Measurements from ENCODE around the gene ATP6V1G3.
"Not testable (repeated sequence)": the region's sequence is repeated elsewhere in the genome, so short reads cannot be mapped to it uniquely, and the experiment has no call there.

The ATP6V1G3 gene

DNA sequence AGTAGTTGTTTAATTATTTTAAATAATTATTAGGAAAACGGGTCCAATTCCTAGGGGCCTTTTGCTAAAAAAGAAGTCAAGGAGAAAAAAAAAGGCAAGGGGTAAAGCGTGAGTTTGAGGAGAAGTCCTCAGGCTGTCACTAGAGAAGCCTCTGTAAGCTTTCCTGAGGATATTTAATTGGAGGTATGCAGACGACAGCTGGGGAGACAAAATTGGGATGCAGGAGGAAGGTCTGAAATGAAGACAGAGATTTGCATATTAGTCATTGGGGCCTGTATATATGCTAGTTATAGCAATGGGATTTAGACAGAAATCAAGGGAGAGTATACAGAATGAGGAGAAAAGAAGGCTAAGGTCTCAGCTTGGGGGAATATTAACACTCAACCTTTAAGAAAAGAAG lies 8.6 kb downstream of the ATP6V1G3 start:
- no peak overlapping the region for H3K4me3 ChIP-seq (ENCODE audit: low read length)
- TF ChIP-seq, protein P1, sequence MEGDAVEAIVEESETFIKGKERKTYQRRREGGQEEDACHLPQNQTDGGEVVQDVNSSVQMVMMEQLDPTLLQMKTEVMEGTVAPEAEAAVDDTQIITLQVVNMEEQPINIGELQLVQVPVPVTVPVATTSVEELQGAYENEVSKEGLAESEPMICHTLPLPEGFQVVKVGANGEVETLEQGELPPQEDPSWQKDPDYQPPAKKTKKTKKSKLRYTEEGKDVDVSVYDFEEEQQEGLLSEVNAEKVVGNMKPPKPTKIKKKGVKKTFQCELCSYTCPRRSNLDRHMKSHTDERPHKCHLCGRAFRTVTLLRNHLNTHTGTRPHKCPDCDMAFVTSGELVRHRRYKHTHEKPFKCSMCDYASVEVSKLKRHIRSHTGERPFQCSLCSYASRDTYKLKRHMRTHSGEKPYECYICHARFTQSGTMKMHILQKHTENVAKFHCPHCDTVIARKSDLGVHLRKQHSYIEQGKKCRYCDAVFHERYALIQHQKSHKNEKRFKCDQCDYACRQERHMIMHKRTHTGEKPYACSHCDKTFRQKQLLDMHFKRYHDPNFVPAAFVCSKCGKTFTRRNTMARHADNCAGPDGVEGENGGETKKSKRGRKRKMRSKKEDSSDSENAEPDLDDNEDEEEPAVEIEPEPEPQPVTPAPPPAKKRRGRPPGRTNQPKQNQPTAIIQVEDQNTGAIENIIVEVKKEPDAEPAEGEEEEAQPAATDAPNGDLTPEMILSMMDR (conservative IDR thresholded peaks at IDR 0.05; ENCODE audit: low read length), result no peak
- no peak for DNase-seq (ENCODE audit: low read depth)

DNA sequence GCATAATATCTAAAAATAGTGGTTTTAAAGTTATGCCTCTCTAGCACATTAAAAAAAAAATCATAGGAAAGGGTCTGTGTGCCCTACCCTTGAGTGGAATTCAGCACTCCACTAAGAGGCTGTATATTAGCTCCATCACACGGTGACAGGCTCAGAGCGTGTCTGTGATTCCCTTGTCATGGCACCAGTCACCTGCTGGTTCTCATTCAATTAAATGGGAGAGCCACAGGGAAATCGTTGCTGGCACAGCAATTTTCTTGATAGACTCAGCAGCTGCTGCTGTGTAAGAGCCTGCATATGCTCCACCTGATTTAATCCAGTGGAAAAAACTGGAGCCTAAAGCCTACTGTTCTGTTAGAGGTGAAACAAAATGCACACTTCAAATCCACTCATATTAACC lies 9.5 kb downstream of the ATP6V1G3 start:
- TF ChIP-seq, protein P1 (conservative IDR thresholded peaks at IDR 0.05; ENCODE audit: low read length), result no peak
- no peak overlapping the region for H3K4me3 ChIP-seq (ENCODE audit: low read length)
- DNase-seq (ENCODE audit: low read depth), result no peak

DNA sequence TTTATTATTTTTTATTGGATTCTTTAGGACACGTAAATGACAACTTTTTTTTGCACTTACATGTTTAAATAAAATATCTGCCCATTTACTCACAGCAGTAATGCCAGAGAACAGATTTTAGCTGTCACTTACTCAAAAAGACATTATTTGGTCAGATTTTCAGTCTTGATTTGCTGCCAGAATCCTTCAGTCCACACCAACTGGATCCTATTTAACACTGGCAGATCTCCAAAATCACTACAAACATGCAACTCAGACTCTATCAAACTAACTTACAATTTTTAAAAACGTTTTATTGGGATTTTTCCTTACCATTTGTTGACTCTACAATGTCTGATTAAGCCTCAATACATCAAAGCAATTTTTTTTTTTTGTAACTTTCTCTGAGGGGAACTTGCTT lies 11.1 kb downstream of the ATP6V1G3 start:
- TF ChIP-seq, protein P1 (conservative IDR thresholded peaks at IDR 0.05; ENCODE audit: low read length), result no peak
- peak; percentile 90 for DNase-seq (ENCODE audit: low read depth)
- H3K4me3 ChIP-seq (ENCODE audit: low read length), result no peak overlapping the region

DNA sequence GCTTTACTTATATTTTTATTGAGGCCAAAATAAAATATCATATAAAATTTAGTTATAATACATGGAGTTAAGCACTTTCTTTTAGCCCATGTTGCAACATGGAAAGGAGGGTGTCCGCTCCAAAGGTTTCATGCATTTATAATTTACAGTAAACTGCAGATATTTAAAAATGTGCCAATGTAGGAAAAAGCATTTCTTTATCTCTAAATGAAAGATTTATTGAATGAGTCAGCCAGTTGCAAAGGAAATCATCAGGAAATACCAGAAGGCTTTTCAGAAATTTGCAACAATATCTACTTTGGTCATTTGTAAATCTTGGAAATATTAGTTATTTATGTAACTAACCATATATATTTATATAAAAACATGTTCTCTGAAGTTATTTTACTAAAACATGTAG lies 12.1 kb downstream of the ATP6V1G3 start:
- DNase-seq (ENCODE audit: low read depth), result peak; percentile 72
- H3K4me3 ChIP-seq (ENCODE audit: low read length), result no peak overlapping the region
- TF ChIP-seq, protein P1 (conservative IDR thresholded peaks at IDR 0.05; ENCODE audit: low read length), result no peak

DNA sequence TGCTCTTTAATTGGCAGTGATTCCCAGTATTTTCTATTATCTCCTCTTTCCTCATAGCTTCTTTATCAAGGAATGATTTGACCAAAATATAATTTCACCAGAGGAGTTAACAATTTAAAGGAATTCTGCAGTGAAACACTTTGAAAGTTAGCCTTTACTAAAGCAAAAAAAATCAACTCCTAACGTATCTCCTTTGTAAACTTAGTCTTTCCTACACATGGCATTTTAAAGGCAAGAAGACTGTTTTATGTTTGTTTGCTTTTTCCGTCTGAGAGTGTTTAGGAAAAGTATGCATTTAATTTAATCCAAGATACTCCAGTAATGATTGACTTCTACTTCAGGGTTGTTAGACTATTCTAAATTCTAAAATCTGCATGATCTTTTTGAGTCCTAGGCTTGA lies 15.9 kb downstream of the ATP6V1G3 start:
- TF ChIP-seq, protein P1 (conservative IDR thresholded peaks at IDR 0.05; ENCODE audit: low read length), result no peak
- DNase-seq (ENCODE audit: low read depth), result no peak
- H3K4me3 ChIP-seq (ENCODE audit: low read length), result no peak overlapping the region

DNA sequence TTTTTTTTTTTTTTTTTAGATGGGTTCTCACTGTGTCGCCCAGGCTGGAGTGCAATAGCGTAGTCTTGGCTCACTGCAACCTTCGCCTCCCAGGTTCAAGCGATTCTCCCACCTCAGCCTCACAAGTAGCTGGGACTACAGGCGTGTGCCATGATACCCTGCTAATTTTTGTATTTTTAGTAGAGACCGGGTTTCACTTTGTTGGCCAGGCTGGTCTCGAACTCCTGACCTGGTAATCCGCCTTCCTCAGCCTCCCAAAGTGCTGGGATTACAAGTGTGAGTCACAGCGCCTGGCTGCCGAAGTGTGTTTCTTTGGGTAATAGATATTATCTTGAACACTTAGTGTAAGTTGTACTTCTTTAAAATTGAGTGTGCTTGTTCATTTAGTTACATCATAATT lies 16.4 kb downstream of the ATP6V1G3 start:
- not testable (repeated sequence) for H3K4me3 ChIP-seq (ENCODE audit: low read length); DNase-seq (ENCODE audit: low read depth)

DNA sequence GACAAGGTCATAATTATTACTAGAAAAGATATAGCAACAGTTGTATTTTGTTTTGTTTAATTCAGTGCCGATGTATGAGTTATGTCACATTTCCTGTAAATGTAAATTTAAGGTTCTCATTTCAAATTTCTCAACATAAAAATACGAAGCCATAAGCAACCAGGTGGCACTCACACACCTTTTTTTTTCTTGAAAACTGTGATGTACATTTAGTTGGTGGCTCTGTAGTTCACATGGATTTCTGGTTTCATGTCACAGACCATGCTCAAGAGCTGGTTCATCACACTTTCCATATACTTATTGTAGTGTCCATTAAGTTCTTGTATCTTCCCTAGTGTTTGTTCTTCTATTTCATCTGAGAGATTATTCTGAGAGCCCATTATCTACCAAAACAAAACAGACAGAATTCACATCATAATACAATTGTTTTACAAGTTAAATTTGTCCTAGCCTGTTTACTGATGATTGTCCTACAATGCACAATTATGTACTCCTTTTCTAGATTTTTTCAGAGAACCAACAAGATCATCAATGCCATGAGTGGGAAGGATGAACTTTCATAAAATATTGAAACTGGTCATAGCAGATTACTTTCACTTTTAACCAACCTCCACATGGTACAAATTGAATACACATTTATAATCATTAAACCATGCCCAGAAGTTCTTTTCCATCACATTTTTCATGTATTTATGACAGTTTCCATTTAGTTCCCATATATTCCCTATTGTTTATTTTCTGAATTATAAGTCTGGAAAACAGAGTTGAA lies 17.1 kb downstream of the ATP6V1G3 start:
- no peak for DNase-seq (ENCODE audit: low read depth)
- no peak overlapping the region for H3K4me3 ChIP-seq (ENCODE audit: low read length)
- TF ChIP-seq, protein P1 (conservative IDR thresholded peaks at IDR 0.05; ENCODE audit: low read length), result no peak
